Measurements from ENCODE around the gene PMPCB. TPM values are rescaled to one million over a fixed set of nuclear protein-coding genes. Genes with fewer than 3 reads are reported as not detected.

The PMPCB gene
- total RNA-seq, 1 donor from 2014 or later, result 63.0 TPM

DNA sequence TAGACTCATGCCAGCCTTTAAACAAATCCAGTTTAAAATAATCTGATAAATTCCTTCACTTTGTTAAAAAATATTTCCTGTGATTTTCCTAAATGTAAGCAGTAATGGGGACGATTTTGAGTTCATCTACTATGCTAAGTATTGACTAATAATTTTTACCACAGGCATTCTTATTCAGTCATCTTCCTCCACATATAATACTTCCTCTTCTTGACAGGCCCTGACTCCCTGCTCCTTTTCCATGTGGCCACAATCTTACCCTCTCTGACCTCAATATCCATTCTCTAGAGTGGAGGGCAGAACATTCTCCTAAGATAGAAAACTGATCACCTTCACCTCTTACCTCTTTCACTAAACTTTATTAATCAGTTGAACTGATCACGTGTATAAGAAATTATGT lies 39.5 kb downstream of the PMPCB start:
- no peak for DNase-seq

- no peak for DNase-seq
Observed at GRCh38 chr7:103338864-103339263, 41.6 kb downstream of the PMPCB start.

DNA sequence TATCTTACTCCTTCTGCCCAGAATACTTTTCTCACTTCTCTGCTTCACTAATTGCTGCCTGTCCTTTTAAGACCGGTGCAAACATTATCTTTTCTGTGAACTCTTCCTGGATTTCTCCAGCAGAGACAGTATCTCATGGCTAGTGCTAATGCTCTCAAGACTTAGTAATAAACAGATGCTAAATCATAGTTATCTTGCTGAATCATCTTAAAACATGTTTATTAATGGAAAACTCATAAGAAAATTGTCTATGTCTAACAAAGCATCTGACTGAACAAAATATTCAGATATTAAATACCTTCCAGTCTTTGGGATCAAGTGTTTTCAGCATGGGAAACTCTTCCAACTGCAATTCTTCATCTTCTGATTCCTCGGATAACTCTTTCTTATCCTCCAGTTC lies 44.2 kb downstream of the PMPCB start:
- DNase-seq, result no peak

DNA sequence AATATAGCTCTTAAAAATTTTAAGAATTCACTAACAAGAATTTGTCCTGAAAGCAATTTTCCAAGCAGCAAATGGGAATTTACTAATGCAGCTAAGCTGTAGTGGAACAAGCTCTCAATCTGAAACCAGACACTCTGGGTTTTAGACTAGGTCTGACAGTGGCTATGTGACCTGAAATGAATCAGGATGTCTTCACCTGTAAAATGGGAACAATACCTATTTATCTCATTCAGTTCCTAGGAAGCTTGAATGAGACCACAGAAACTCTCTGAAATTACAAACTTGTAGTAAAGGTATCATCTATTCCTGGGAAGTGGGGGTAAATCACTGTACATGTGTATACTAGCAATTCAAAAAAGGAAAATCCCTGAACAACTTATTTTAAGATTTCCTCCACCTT lies 46.1 kb downstream of the PMPCB start:
- no peak for DNase-seq

- DNase-seq, result peak; percentile 48
Observed at GRCh38 chr7:103343758-103344452, 46.7 kb downstream of the PMPCB start.

GRCh38 chr7:103344453-103345149 lies 47.4 kb downstream of the PMPCB start, which contains the start of gene DNAJC2:
DNAJC2 (minus strand) TSS chr7:103344767; CDS start chr7:103344622, 145 bp downstream.
- DNase-seq, result peak; percentile 96

DNA sequence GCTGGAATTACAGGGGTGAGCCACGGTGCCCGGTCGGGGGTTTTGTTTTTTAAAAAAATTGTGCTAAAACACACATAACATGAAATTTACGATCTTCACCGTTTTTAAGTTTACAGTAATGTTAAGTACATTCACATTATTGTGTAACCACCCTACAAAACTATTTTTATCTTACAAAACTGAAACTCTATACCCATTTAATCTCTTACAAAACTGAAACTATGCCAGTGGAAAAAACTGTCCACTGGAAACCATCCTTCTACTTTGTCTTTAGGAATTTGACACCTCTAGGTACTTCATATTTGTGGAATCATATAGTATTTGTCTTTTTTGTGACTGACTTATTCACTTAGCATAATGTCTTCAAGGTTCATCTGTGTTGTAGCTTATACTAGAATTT lies 49.2 kb downstream of the PMPCB start:
- DNase-seq, result no peak

GRCh38 chr7:103347507-103348267 lies 50.5 kb downstream of the PMPCB start, which contains the start of gene PSMC2:
PSMC2 (plus strand) TSS chr7:103347643; CDS start chr7:103347712, 69 bp downstream.
- DNase-seq, result peak; percentile 95

DNA sequence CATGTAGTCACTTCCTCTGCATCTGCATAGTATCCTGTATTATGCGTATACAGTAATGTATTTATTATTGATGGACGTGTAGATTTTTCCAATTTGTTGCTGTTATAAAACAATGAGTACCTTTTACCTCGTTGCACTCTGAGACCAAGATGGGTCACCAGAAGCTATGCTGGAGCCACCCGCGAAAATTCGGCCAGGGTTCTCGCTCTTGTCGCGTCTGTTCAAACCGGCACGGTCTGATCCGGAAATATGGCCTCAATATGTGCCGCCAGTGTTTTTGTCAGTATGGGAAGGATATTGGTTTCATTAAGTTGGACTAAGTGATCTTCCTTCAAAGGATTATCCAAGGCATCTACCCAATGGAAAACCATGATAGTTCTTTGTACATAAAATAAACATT lies 51.2 kb downstream of the PMPCB start:
- DNase-seq, result no peak

DNA sequence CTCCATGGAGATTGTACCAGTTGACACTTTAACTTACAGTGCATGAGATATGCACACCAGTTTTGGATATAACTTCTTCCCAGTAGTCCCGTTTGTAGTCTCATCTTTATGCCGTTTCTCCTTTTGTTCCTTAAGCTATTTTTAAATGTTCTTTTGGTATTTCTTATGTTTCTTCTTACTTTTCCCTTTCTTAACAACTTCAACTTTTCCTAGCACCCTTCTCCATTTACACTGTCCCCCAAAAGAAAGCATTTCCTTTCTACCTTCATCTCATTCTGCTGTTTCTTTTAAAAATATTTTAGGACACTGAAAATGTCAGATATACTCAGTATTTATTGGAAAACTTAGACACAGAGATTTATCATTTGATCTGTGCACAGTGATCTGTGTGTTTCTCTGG lies 51.7 kb downstream of the PMPCB start:
- no peak for DNase-seq

- no peak for DNase-seq
Observed at GRCh38 chr7:103349805-103350204, 52.6 kb downstream of the PMPCB start.

Small RNAs within 50 kb of the gene (small RNA-seq; reads per million reads assigned to genes)
- not detected for gene RPS29P16 (ENCODE audit: low replicate concordance)

Other genes with a start within 250 kb of the PMPCB start
- gene FBXL13, start 222.6 kb upstream of the PMPCB start, total RNA-seq, result 1.3 TPM
- gene ARMC10, start 222.3 kb upstream of the PMPCB start, total RNA-seq, result 28.8 TPM
- gene NAPEPLD, start 148.3 kb upstream of the PMPCB start, total RNA-seq, result 22.4 TPM
- 18.0 TPM for gene DNAJC2, start 47.3 kb downstream of the PMPCB start, total RNA-seq
- 142 TPM for gene PSMC2, start 50.2 kb downstream of the PMPCB start, total RNA-seq
- 0.21 TPM for gene SLC26A5, start 148.8 kb downstream of the PMPCB start, total RNA-seq

All from tongue (tissue), 3 donors.